Measurements from ENCODE around the gene SPEF1.

GRCh38 chr20:3804781-3805180 lies 23.5 kb upstream of the SPEF1 start:
- TF ChIP-seq CTCF (IDR thresholded peaks at IDR 0.05) (no peak), POLR2A (IDR thresholded peaks at IDR 0.05) (no peak)
